Activated CD4-positive, alpha-beta T cell treated with anti-CD3 and anti-CD28 coated beads, Interleukin-2, amount 50 U/mL, for 1 hour (primary cell): Measurements from ENCODE around the gene TNIK.

Experiments
- DNase-seq: peaks from one replicate; pipeline ENCODE4 v3.0.0-alpha.2; 2020

Gene TNIK

DNA sequence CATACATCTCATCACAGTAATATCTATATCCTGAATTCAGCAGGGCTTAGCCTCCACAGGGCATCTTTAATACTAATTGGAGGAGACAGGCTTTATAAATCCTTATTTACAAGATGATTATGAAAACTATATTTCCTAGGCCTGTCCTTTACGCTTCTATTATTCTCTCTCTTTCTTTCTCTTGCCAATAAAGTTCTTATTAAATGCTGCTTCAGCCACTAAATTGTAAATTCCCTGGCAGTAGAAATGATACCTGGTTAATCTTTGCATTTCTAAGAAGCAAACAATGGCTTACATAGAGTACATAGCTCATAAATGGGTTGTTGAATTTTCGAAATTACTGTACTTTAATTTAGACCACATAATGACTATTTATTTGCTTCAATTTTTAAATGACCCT lies 43.5 kb downstream of the TNIK start:
- no peak for DNase-seq

DNA sequence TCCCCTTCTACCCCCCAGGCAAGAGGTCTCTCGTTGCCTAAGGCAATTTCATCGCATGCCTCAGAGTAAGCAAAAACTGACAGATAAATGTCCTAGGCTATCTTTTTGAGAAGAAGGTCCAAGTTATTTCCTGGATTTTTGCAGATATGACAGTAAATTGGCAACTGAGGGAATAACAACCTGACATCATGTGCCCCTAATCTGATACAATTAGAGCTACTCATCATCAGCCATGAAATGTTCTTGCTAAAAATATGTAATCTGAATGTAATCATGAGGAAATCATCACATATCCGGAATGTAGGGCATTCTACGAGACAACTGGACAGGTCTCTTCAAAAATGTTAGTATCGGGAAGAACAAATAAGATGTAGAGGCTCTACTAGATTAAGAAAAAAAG lies 44.1 kb downstream of the TNIK start:
- no peak for DNase-seq

- DNase-seq: no peak
Observed at GRCh38 chr3:171415070-171415469, 45.1 kb downstream of the TNIK start.

GRCh38 chr3:171412473-171412872 lies 47.7 kb downstream of the TNIK start:
- no peak for DNase-seq

DNA sequence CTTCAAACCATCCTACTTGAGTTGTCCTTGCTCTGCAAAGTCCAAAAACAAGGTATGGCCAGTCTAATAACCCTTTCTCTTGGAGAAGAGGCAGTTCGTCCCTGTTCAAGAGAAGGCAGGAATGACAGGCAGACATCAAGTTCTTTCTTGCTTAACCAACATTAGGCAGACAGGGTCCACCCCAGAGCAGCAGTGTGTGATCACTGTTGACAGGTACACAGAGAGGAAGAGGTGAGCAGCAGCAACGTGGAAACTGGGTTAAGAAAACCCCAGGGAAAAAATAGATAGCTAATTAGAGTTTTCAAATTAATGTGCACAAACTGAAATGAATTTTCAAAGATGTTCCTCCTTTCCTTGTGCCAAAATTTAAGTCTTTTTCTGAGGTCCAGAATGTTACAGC lies 48.2 kb downstream of the TNIK start:
- no peak for DNase-seq

- DNase-seq: no peak
Observed at GRCh38 chr3:171410186-171410585, 50.0 kb downstream of the TNIK start.

GRCh38 chr3:171407759-171408158 lies 52.4 kb downstream of the TNIK start:
- no peak for DNase-seq

DNA sequence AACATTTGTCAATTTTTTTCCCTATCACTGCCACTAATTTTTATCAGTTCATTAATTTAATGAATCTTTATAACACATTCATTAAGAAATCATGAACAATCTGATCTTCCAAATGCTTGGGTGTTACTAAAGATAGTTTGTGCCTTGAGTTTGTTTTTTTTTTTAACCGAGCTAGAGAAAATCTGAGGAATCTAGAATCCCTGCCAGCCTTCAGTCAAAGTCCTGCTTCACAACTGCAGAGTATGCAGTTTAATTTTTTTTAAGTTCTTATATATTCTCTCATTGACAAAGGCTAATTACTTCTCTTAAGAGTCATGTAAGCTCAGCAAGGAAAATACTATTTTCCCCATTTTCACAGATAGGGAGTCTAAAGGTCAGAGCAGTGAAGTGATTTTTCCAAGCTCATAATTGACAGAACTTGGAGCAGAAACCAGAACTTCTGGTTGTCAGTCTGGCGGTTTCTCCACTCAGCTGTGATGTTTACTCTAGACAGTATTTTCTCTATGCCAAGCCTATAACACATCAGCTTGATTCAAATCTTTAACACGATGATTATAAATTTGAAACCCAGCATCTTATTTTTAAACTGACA lies 55.7 kb downstream of the TNIK start:
- no peak for DNase-seq

DNA sequence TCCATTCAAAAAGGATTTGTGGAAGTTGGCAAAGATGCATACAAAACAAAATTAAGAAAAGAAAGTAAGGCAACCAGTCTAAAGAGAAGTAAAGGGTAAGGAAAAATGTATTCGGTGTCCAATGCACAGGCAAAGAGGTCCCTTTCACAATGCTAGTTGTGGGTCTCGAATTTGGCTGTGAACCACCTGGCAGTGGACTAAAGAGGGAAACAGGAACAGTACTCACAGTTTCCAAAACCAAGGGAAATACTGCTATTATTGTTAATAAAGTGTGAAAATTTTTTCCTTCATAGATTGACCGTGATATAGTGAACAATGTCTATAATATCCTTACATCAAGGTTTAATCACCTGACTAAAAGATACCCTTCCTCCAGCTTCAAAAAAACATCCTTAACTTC lies 57.9 kb downstream of the TNIK start:
- no peak for DNase-seq

DNA sequence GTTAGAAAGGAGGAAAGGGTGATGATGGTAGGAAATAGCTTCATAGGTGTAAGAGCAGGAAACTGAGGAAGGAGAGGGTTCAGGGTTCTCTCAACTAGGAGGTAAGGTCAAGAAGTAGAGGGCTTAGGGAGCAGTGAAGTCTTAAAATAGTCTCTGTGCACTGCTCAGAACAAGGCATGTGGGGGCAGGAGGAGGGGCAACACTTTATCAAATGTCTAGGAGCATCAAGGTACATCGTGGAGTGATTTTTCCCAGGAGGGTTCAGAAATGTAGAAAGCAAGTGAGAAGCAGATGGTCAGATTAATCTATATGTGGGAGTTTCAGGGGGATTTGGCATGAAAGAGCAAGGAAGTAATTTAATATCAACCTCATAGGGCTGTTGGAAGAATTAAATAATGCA lies 58.8 kb downstream of the TNIK start:
- no peak for DNase-seq

DNA sequence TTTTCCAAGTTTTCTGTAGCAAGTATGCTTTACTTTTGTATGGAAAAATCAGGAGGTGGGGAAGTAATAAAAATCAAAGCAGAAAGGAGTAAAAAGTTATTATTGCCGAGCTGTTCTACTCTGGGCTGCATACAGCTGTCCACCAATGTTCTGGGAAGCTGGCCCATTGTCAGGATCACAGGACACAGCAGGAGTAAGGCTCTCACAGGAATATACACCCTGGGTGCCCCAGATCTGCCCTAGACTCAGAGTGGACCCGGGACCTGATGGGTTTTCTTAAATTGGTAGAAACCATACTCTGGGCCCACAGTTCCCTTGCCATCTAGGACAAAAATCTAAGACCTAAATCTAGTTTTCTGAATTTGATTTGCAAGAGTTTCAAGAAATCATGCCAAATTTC lies 60.4 kb downstream of the TNIK start:
- no peak for DNase-seq

DNA sequence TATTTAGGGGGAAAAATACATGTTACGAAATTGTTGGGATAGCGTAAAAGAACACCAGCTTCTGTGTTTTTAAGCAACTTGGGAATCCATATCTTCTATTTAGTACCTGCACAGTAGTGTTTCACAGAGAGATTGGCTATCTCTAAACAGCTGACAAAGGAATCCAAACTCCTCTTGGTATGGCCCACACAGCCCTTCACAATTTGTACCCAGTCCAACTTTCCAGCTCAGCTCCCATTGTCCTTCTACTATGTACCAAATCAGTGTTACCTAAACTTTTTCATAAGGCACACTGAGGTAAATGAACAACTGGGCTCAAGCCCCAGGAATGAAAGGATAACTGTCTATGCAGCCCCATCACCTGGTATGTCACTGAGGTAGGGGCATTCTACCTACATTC lies 61.9 kb downstream of the TNIK start:
- no peak for DNase-seq

DNA sequence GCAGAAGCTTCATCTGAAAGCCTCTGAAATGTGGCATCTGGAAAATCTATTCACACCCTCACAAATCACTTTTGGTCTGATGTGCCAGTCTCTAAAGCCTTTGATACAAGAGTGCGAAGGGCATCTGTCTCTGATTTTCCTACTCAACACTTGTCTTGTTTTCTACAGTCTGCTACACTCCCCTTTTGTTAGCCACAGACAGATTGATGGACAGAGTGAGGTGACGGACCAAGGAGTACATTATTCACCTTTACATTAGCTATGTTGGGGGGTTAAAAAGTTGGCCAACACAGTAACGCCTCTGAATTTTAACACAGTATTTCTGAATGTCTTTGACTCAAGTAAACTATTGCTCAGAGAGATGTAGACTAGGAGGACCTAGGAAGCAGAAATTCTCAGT lies 63.1 kb downstream of the TNIK start:
- no peak for DNase-seq

- no peak for DNase-seq
Observed at GRCh38 chr3:171396048-171396447, 64.2 kb downstream of the TNIK start.

- DNase-seq: no peak
Observed at GRCh38 chr3:171393032-171393744, 67.0 kb downstream of the TNIK start.

DNA sequence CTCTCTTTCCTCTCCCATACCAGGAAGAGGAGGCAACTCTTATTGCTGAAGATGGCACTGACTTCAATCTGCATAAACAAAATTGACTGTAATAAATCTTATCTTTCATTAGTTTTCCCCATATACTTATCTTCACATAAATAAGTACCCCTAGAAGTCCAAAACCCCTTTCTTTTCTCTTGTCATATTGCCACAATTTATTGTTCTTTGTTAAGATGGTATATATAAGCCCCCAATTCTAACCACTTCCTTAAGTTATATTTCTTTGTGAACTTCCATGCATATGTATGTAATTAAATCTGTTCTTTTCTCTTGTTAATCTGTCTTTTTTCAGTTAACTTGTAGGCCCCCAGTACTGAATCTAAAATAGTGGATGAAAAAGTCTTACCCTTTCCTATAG lies 68.8 kb downstream of the TNIK start:
- DNase-seq: no peak

DNA sequence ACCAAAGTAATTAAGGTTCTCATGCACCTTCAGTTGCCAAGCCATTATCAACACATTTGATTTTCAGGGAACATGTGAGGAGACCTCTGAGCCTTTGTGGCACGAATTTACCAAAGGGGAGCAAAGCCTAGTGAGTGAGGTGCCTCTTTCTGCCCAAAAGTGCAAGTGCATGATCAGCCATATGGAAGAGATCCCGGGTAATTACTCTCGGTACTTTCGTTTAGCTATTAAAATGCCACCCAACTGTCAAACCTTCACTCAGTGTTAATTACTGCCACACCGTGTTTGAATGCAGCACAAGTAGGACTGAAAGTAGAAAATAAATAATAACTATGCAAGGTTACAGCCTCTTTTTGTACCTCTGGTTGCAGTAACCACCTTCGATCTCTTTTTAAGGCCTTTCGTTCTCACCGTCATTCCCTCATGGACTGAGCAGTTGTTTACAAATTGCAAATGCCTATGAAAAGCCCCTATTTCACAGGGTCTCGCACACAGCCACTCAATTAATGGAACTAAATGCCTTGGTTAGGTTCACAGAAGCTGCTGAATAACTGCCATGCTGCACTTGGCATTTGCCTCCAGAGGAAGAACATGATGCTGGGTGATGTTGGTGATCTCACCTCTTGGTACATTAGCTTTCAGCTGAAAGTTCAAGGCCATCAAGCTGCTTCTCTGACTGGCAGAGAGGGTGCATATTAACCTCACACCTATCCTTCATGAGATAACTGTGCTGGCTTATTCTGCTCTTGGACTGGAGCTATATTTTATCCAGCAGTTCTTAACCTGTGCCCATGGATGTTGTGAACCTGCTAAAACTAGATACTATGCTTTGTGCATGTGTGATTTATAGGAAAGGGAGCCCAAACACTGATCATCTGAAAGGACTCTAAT lies 69.9 kb downstream of the TNIK start:
- no peak for DNase-seq

GRCh38 chr3:171389491-171389890 lies 70.7 kb downstream of the TNIK start:
- DNase-seq: no peak

DNA sequence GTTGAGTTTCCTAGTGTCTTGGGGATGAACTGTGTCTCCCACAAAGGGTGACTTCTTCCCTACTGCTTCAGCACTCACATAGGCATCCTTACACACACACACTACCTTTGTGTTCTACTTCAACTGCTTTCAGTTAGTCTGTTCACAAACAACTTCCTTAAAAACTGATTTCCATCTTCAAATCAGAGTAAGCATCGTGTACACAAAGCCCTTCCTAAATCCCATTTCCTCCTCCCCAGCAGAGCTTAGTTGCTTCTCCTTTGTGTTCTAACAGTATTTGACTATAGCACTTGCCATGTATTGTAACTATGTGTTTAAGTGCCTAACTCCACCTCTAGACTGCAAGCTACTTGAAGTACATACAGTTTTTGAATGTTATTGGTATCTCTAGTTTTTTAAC lies 71.7 kb downstream of the TNIK start:
- DNase-seq: no peak

DNA sequence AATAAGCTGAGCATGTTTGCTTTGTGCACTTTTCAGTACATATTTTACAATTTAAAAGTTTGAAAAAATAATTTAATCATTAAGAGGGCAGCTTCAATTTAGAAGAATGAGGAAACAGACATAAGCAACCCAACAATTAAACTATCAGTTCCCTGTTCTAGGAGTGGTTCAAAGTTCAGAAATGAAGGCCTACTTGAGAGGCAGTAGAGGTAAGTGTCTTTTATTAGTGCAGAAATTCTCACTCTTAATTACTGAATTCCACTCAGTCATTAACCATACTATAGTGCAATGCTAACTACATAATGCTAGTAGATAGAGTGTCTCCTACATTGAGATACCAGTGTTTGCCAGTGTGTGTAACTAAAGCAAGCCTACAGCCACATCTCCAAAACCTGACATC lies 73.1 kb downstream of the TNIK start:
- DNase-seq: no peak

DNA sequence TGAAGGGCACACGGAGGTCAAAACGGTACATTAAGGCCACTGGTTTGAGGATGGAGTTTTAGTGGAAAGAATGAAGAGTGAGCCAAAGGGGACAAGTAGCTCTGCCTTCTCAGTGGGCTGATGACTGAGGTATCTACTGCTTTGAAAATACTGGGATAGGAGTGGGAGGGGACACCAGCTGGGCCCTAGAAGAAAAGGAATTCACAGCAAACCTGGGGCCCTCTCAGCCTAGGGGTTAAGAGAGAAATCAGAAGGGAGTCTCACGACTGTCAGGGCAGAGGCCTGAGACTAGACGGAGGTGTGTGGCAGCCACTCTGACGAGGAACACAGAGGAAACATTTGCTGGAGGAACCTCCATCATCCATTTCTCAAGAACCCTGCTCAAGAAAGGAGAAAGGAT lies 75.1 kb downstream of the TNIK start:
- no peak for DNase-seq

GRCh38 chr3:171384101-171384891 lies 75.9 kb downstream of the TNIK start:
- no peak for DNase-seq
